HepG2 (cell line): Measurements from ENCODE around the gene SLC22A4.

Experiments used
- MAFK ChIP-seq, 2 experiments: IDR thresholded peaks in 1 of 2; conservative IDR thresholded peaks in 1 of 2; 2 replicates each; pipeline ENCODE4 v1.6.1; 2011; ENCODE audit warnings: improper control_type of control experiment in 2 of 2, low read length in 2 of 2
- ZNF235 ChIP-seq: sonication (generic); formaldehyde crosslinking; IDR thresholded peaks from 2 replicates; pipeline ENCODE4 v1.8.1; 2023; ENCODE audit warnings: mild to moderate bottlenecking, missing genetic modification reagents, borderline replicate concordance

DNA sequence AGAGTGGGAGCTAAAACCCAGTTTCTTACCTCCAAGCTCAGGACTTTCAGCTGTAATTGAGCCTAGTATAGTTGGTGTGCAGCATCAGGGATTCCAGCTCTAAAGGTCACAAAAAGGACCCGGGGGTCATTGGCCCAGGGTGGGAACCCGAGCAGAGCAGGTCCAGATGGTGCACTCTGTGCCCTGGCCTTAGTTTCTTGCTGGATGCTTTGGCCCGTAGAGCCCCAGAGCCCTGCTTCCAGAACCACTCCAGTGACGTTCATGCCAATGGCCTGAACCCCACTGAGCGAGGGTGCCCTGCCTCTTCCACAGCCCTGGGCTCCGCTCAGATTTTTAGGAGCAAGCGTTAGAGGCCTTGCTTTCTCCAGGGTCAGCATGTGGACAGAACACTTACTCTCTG is 83.5 kb downstream of the SLC22A4 start:
- TF ChIP-seq MAFK (conservative IDR thresholded peaks at IDR 0.05 in 1 of 2, IDR thresholded peaks at IDR 0.05 in 1 of 2; ENCODE audit: low read length in 2 of 2) (no peak), ZNF235 (CRISPR knock-in tag) (no peak)
